Panc1 (cell line): ENCODE data around the gene ARFGAP1.

Experiments
- POLR2AphosphoS5 ChIP-seq: IDR thresholded peaks from 2 replicates; pipeline ENCODE4 v1.6.1; 2012; ENCODE audit warnings: mild to moderate bottlenecking, low read depth, low read length, moderate library complexity
- SIN3A ChIP-seq: IDR thresholded peaks from 2 replicates; pipeline ENCODE4 v1.6.1; 2012; ENCODE audit warnings: low read depth, mild to moderate bottlenecking, low read length, moderate library complexity, borderline replicate concordance; ENCODE audit not compliant: insufficient read depth
- TF ChIP-seq, protein P1 (sequence below): fragments of 450-650 bp; IDR thresholded peaks from 2 replicates; pipeline ENCODE4 v1.5.1; 2017; ENCODE audit warnings: mild to moderate bottlenecking
- TF ChIP-seq, protein P2 (sequence below), 2 experiments: IDR thresholded peaks; 2 replicates each; pipeline ENCODE4 v1.6.1; 2011 to 2012; ENCODE audit warnings: low read depth in 2 of 2, control low read depth in 1 of 2, low read length in 1 of 2, mild to moderate bottlenecking in 1 of 2, moderate library complexity in 1 of 2; ENCODE audit not compliant: insufficient read depth in 1 of 2

DNA sequence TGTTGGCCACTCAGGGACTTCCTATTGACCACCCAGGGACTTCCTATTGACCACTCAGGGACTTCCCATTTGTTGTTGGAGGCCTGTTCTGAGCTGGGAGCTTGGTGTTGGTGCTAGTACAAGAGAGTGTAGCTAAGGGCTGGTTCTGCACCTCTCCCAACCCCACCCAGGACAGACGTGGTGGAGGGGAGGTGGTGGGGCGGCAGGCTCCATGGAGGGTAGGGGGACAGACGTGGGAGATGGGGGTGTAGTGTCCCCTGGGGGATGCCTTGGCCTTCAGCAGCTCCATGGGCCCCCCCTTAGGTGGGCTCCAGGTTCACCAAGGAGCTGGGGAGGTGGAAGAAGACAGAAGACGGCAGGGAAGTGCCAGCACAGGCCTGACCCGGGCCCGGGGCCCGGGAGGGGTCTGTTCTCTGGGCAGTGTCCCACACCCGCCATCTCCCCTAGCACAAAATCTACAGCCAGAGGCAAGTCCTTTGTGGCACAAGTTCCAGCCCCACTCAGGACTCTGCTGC lies 54.7 kb downstream of the ARFGAP1 start:
- TF ChIP-seq, protein P1, sequence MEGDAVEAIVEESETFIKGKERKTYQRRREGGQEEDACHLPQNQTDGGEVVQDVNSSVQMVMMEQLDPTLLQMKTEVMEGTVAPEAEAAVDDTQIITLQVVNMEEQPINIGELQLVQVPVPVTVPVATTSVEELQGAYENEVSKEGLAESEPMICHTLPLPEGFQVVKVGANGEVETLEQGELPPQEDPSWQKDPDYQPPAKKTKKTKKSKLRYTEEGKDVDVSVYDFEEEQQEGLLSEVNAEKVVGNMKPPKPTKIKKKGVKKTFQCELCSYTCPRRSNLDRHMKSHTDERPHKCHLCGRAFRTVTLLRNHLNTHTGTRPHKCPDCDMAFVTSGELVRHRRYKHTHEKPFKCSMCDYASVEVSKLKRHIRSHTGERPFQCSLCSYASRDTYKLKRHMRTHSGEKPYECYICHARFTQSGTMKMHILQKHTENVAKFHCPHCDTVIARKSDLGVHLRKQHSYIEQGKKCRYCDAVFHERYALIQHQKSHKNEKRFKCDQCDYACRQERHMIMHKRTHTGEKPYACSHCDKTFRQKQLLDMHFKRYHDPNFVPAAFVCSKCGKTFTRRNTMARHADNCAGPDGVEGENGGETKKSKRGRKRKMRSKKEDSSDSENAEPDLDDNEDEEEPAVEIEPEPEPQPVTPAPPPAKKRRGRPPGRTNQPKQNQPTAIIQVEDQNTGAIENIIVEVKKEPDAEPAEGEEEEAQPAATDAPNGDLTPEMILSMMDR, result no peak
- TF ChIP-seq, protein P2, sequence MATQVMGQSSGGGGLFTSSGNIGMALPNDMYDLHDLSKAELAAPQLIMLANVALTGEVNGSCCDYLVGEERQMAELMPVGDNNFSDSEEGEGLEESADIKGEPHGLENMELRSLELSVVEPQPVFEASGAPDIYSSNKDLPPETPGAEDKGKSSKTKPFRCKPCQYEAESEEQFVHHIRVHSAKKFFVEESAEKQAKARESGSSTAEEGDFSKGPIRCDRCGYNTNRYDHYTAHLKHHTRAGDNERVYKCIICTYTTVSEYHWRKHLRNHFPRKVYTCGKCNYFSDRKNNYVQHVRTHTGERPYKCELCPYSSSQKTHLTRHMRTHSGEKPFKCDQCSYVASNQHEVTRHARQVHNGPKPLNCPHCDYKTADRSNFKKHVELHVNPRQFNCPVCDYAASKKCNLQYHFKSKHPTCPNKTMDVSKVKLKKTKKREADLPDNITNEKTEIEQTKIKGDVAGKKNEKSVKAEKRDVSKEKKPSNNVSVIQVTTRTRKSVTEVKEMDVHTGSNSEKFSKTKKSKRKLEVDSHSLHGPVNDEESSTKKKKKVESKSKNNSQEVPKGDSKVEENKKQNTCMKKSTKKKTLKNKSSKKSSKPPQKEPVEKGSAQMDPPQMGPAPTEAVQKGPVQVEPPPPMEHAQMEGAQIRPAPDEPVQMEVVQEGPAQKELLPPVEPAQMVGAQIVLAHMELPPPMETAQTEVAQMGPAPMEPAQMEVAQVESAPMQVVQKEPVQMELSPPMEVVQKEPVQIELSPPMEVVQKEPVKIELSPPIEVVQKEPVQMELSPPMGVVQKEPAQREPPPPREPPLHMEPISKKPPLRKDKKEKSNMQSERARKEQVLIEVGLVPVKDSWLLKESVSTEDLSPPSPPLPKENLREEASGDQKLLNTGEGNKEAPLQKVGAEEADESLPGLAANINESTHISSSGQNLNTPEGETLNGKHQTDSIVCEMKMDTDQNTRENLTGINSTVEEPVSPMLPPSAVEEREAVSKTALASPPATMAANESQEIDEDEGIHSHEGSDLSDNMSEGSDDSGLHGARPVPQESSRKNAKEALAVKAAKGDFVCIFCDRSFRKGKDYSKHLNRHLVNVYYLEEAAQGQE (IDR thresholded peaks at IDR 0.05; ENCODE audit: insufficient read depth in 1 of 2, low read depth in 2 of 2, low read length in 1 of 2), result no peak
- TF ChIP-seq POLR2AphosphoS5 (no peak), SIN3A (no peak)
